Large intestine (tissue), 3 donors: Measurements from ENCODE around the gene ACAA2. TPM values are rescaled to one million over a fixed set of nuclear protein-coding genes. Genes with fewer than 3 reads are reported as not detected.
"Not testable (repeated sequence)": the region's sequence is repeated elsewhere in the genome, so short reads cannot be mapped to it uniquely, and the experiment has no call there.

Experiments
- DNase-seq, 2 donors: peaks; one replicate each; pipeline versions ENCODE4 v3.0.0 to v3.0.0-alpha.2; 2013
- H3K27ac ChIP-seq: one replicate; pipeline ENCODE4 v1.5.1; 2013; ENCODE audit warnings: low read length
- H3K27me3 ChIP-seq: 2 replicates; pipeline ENCODE4 v1.6.1; 2013; ENCODE audit warnings: low read length; ENCODE audit not compliant: control insufficient read depth, insufficient read depth
- H3K36me3 ChIP-seq: 2 replicates; pipeline ENCODE4 v1.6.1; 2013; ENCODE audit warnings: low read length; ENCODE audit not compliant: control insufficient read depth, insufficient read depth
- H3K4me1 ChIP-seq: one replicate; pipeline ENCODE4 v1.6.1; 2013; ENCODE audit warnings: low read length; ENCODE audit not compliant: control insufficient read depth, insufficient read depth
- H3K4me3 ChIP-seq: one replicate; pipeline ENCODE4 v1.5.1; 2013; ENCODE audit warnings: low read length
- H3K9me3 ChIP-seq: one replicate; pipeline ENCODE4 v1.6.1; 2013; ENCODE audit warnings: mild to moderate bottlenecking, low read depth, low read length, moderate library complexity; ENCODE audit not compliant: control insufficient read depth
- WGBS: methylation state at CpG from one replicate; pipeline ENCODE4 v1.1.5; 2013; ENCODE audit warnings: low lambda C conversion rate; ENCODE audit not compliant: insufficient coverage; 5-methylcytosine and 5-hydroxymethylcytosine counted together
- polyA plus RNA-seq: library from polyadenylated mRNA; unstranded; fragments of 120-200 nt; gene quantifications from one replicate; pipeline ENCODE4 v1.2.1, GENCODE V29; 2013

The ACAA2 gene
- polyA plus RNA-seq, 1 donor = 88.7 TPM

- no peaks in the 10 kb centered on the region for H3K9me3 ChIP-seq
- H3K4me3 ChIP-seq = peak overlapping the region; percentile 87
- no peaks in the 10 kb centered on the region for H3K27me3 ChIP-seq
- peaks cover 23% of the 10 kb centered on the region for H3K4me1 ChIP-seq
- peak in 1 of 2 donors; percentile 44 for DNase-seq
- H3K27ac ChIP-seq = peak overlapping the region; percentile 100
- no peaks in the 10 kb centered on the region for H3K36me3 ChIP-seq
- WGBS = no CpG with 5 or more reads among the region's 24 CpGs
Measured at GRCh38 chr18:49814147-49814499, 790 bp upstream of the ACAA2 start.

- DNase-seq = peak; percentile 50 to 79
- Histone ChIP-seq H3K27ac (peak overlapping the region; percentile 100), H3K27me3 (no peaks in the 10 kb centered on the region), H3K4me1 (peaks cover 19% of the 10 kb centered on the region), H3K9me3 (no peaks in the 10 kb centered on the region), H3K4me3 (peak overlapping the region; percentile 87), H3K36me3 (no peaks in the 10 kb centered on the region)
- no CpG with 5 or more reads among the region's 17 CpGs for WGBS
Measured at GRCh38 chr18:49813069-49813318, 339 bp downstream of the ACAA2 start.

GRCh38 chr18:49812286-49813068 is 856 bp downstream of the ACAA2 start:
- Histone ChIP-seq H3K4me1 (peaks cover 15% of the 10 kb centered on the region), H3K36me3 (no peaks in the 10 kb centered on the region), H3K4me3 (peak overlapping the region; percentile 87), H3K9me3 (no peaks in the 10 kb centered on the region), H3K27ac (peak overlapping the region; percentile 100), H3K27me3 (no peaks in the 10 kb centered on the region)
- WGBS = 36% methylated on average over 2 of the region's 13 CpGs
- DNase-seq = no peak

GRCh38 chr18:49811151-49811938 is 2.0 kb downstream of the ACAA2 start:
- no CpG with 5 or more reads among the region's 7 CpGs for WGBS
- no peaks in the 10 kb centered on the region for H3K36me3 ChIP-seq
- peaks cover 15% of the 10 kb centered on the region for H3K4me1 ChIP-seq
- no peaks in the 10 kb centered on the region for H3K27me3 ChIP-seq
- H3K9me3 ChIP-seq = no peaks in the 10 kb centered on the region
- peak overlapping the region; percentile 2 for H3K4me3 ChIP-seq
- peak overlapping the region; percentile 100 for H3K27ac ChIP-seq
- DNase-seq = peak; percentile 29 to 77

GRCh38 chr18:49808553-49809191 is 4.7 kb downstream of the ACAA2 start:
- not testable (repeated sequence) for H3K27me3 ChIP-seq, H3K9me3 ChIP-seq, H3K36me3 ChIP-seq, H3K27ac ChIP-seq, H3K4me3 ChIP-seq, DNase-seq
- H3K4me1 ChIP-seq = peaks cover 15% of the 10 kb centered on the region
- WGBS = 33% methylated on average over 1 of the region's 10 CpGs

GRCh38 chr18:49804096-49804495 is 9.2 kb downstream of the ACAA2 start:
- H3K36me3 ChIP-seq = no peaks in the 10 kb centered on the region
- H3K4me3 ChIP-seq = no peak overlapping the region

GRCh38 chr18:49802623-49803022 is 10.7 kb downstream of the ACAA2 start:
- H3K9me3 ChIP-seq = peaks cover 9% of the 10 kb centered on the region
- H3K4me3 ChIP-seq = no peak overlapping the region
- peak; percentile 74 to 75 for DNase-seq
- peaks cover 2% of the 10 kb centered on the region for H3K4me1 ChIP-seq
- no CpG with 5 or more reads among the region's 4 CpGs for WGBS
- H3K27ac ChIP-seq = peak overlapping the region; percentile 80
- H3K27me3 ChIP-seq = no peaks in the 10 kb centered on the region
- H3K36me3 ChIP-seq = peaks cover 4% of the 10 kb centered on the region

More at GRCh38 chr18:49804096-49804495, 9.2 kb downstream of the ACAA2 start:
- no CpG with 5 or more reads among the region's 5 CpGs for WGBS
- Histone ChIP-seq H3K27me3 (no peaks in the 10 kb centered on the region), H3K9me3 (peaks cover 7% of the 10 kb centered on the region), H3K27ac (no peak overlapping the region), H3K4me1 (peaks cover 2% of the 10 kb centered on the region)
- DNase-seq = no peak

- not testable (repeated sequence) for H3K9me3 ChIP-seq, H3K27me3 ChIP-seq, H3K4me3 ChIP-seq, H3K4me1 ChIP-seq, H3K27ac ChIP-seq, DNase-seq
- peaks cover 11% of the 10 kb centered on the region for H3K36me3 ChIP-seq
- no CpG with 5 or more reads among the region's 5 CpGs for WGBS
Measured at GRCh38 chr18:49800491-49800890, 12.8 kb downstream of the ACAA2 start.

GRCh38 chr18:49799806-49800205 is 13.5 kb downstream of the ACAA2 start:
- WGBS = no CpG with 5 or more reads among the region's 29 CpGs
- H3K9me3 ChIP-seq, DNase-seq, H3K27ac ChIP-seq, H3K27me3 ChIP-seq, H3K4me1 ChIP-seq, H3K4me3 ChIP-seq: not testable (repeated sequence)
- H3K36me3 ChIP-seq = peaks cover 11% of the 10 kb centered on the region

- no peak for DNase-seq
- Histone ChIP-seq H3K27me3 (no peaks in the 10 kb centered on the region), H3K27ac (no peak overlapping the region), H3K4me3 (no peak overlapping the region), H3K36me3 (peaks cover 15% of the 10 kb centered on the region), H3K4me1 (peaks cover 8% of the 10 kb centered on the region), H3K9me3 (peaks cover 9% of the 10 kb centered on the region)
- 100% methylated on average over 2 of the region's 4 CpGs for WGBS
Measured at GRCh38 chr18:49798001-49798400, 15.3 kb downstream of the ACAA2 start.
